Spinal cord (tissue), 10 donors: ENCODE data around the gene SLC35C1. TPM values are rescaled to one million over a fixed set of nuclear protein-coding genes. Genes with fewer than 3 reads are reported as not detected.
"Not testable (repeated sequence)": the region's sequence is repeated elsewhere in the genome, so short reads cannot be mapped to it uniquely, and the experiment has no call there.

ENCODE experiments used
- DNase-seq, 6 donors: peaks; one replicate each; pipeline versions ENCODE4 v3.0.0 to v3.0.0-alpha.2; 2013 to 2015; ENCODE audit warnings: low spot score in 6 of 6, low read depth in 4 of 6
- H3K27ac ChIP-seq: one replicate; pipeline ENCODE4 v1.5.1; 2013; ENCODE audit warnings: low read depth, low read length, control low read depth
- H3K27me3 ChIP-seq: one replicate; pipeline ENCODE4 v1.6.1; 2013; ENCODE audit warnings: low read length; ENCODE audit not compliant: control insufficient read depth, insufficient read depth
- H3K36me3 ChIP-seq: one replicate; pipeline ENCODE4 v1.6.1; 2013; ENCODE audit warnings: low read length; ENCODE audit not compliant: control insufficient read depth, insufficient read depth
- H3K4me1 ChIP-seq: one replicate; pipeline ENCODE4 v1.6.1; 2013; ENCODE audit warnings: low read length; ENCODE audit not compliant: control insufficient read depth, insufficient read depth
- H3K4me3 ChIP-seq: one replicate; pipeline ENCODE4 v1.5.1; 2013; ENCODE audit warnings: low read depth, low read length, control low read depth
- H3K9me3 ChIP-seq: one replicate; pipeline ENCODE4 v1.6.1; 2013; ENCODE audit warnings: low read length; ENCODE audit not compliant: control insufficient read depth, insufficient read depth
- WGBS: methylation state at CpG from one replicate; pipeline ENCODE4 v1.1.5; 2013; ENCODE audit warnings: missing lambda C conversion rate; ENCODE audit not compliant: insufficient coverage; 5-methylcytosine and 5-hydroxymethylcytosine counted together
- polyA plus RNA-seq, 2 donors: library from polyadenylated mRNA; unstranded; fragments of 120-200 nt; gene quantifications; one replicate each; pipeline ENCODE4 v1.2.1, GENCODE V29; 2013; ENCODE audit not compliant: insufficient read length in 2 of 2
- total RNA-seq, 2 donors: library from RNA; depleted of rRNA in 1 of 2; stranded (reverse); fragments of 120-200 nt in 1 of 2; fragments of >200 nt in 1 of 2; gene quantifications; one replicate each; pipeline versions ENCODE4 v1.2.3 to v1.2.4, GENCODE V29; 2013 to 2014
- donor health status: healthy.

Gene SLC35C1
- total and polyA plus RNA-seq, 4 donors = 6.0 to 16.0 (median 11.1) TPM

- Histone ChIP-seq H3K9me3 (no peaks in the 10 kb centered on the region), H3K4me1 (peaks cover 3% of the 10 kb centered on the region), H3K27ac (no peak overlapping the region), H3K36me3 (no peaks in the 10 kb centered on the region), H3K4me3 (no peak overlapping the region), H3K27me3 (no peaks in the 10 kb centered on the region)
- 86% methylated on average over 3 of the region's 6 CpGs for WGBS
- no peak for DNase-seq
Measured at GRCh38 chr11:45818961-45819605, 14.1 kb downstream of the SLC35C1 start.

- Histone ChIP-seq H3K36me3 (no peaks in the 10 kb centered on the region), H3K27ac (no peak overlapping the region), H3K4me3 (no peak overlapping the region), H3K4me1 (peaks cover 3% of the 10 kb centered on the region), H3K9me3 (no peaks in the 10 kb centered on the region), H3K27me3 (no peaks in the 10 kb centered on the region)
- 96% methylated on average over 4 of the region's 5 CpGs for WGBS
- DNase-seq = no peak
Measured at GRCh38 chr11:45820211-45820857, 15.4 kb downstream of the SLC35C1 start.

- H3K9me3 ChIP-seq, DNase-seq, H3K27ac ChIP-seq, H3K4me1 ChIP-seq, H3K4me3 ChIP-seq, H3K27me3 ChIP-seq, H3K36me3 ChIP-seq: not testable (repeated sequence)
- no CpG with 5 or more reads among the region's 7 CpGs for WGBS
Measured at GRCh38 chr11:45826492-45826891, 21.5 kb downstream of the SLC35C1 start.

- Histone ChIP-seq H3K27me3 (no peaks in the 10 kb centered on the region), H3K36me3 (no peaks in the 10 kb centered on the region), H3K4me3 (no peak overlapping the region), H3K9me3 (peaks cover 2% of the 10 kb centered on the region), H3K4me1 (no peaks in the 10 kb centered on the region), H3K27ac (no peak overlapping the region)
- DNase-seq = no peak
- WGBS = 100% methylated on average over 4 of the region's 4 CpGs
Measured at GRCh38 chr11:45827123-45827522, 22.2 kb downstream of the SLC35C1 start.

- H3K9me3 ChIP-seq = peaks cover 2% of the 10 kb centered on the region
- H3K36me3 ChIP-seq = no peaks in the 10 kb centered on the region
- no peaks in the 10 kb centered on the region for H3K27me3 ChIP-seq
- no peak overlapping the region for H3K4me3 ChIP-seq
- no peak for DNase-seq
- H3K4me1 ChIP-seq = peaks cover 3% of the 10 kb centered on the region
- H3K27ac ChIP-seq = no peak overlapping the region
- WGBS = 75% methylated on average over 4 of the region's 4 CpGs
Measured at GRCh38 chr11:45828996-45829395, 24.0 kb downstream of the SLC35C1 start.

- Histone ChIP-seq H3K27ac (no peak overlapping the region), H3K36me3 (no peaks in the 10 kb centered on the region), H3K4me3 (no peak overlapping the region), H3K27me3 (no peaks in the 10 kb centered on the region), H3K4me1 (peaks cover 3% of the 10 kb centered on the region), H3K9me3 (peaks cover 2% of the 10 kb centered on the region)
- 77% methylated on average over 2 of the region's 2 CpGs for whole genome bisulfite sequencing
- no peak for DNase-seq
Measured at GRCh38 chr11:45830596-45830995, 25.6 kb downstream of the SLC35C1 start.

- Histone ChIP-seq H3K4me1 (peaks cover 3% of the 10 kb centered on the region), H3K27me3 (no peaks in the 10 kb centered on the region), H3K36me3 (no peaks in the 10 kb centered on the region), H3K27ac (no peak overlapping the region), H3K4me3 (no peak overlapping the region), H3K9me3 (no peaks in the 10 kb centered on the region)
- DNase-seq = no peak
- WGBS = 80% methylated on average over 3 of the region's 9 CpGs
Measured at GRCh38 chr11:45832811-45833441, 28.0 kb downstream of the SLC35C1 start.

- no CpG with 5 or more reads among the region's 3 CpGs for WGBS
- no peaks in the 10 kb centered on the region for H3K36me3 ChIP-seq
- DNase-seq = no peak
- H3K27ac ChIP-seq = no peak overlapping the region
- H3K4me1 ChIP-seq = peaks cover 3% of the 10 kb centered on the region
- no peak overlapping the region for H3K4me3 ChIP-seq
- H3K9me3 ChIP-seq = no peaks in the 10 kb centered on the region
- H3K27me3 ChIP-seq = no peaks in the 10 kb centered on the region
Measured at GRCh38 chr11:45833761-45834160, 28.8 kb downstream of the SLC35C1 start.

- WGBS = 74% methylated on average over 2 of the region's 4 CpGs
- H3K4me1 ChIP-seq = peaks cover 3% of the 10 kb centered on the region
- H3K9me3 ChIP-seq = no peaks in the 10 kb centered on the region
- H3K4me3 ChIP-seq = no peak overlapping the region
- no peak overlapping the region for H3K27ac ChIP-seq
- H3K27me3 ChIP-seq = no peaks in the 10 kb centered on the region
- H3K36me3 ChIP-seq = no peaks in the 10 kb centered on the region
- no peak for DNase-seq
Measured at GRCh38 chr11:45834298-45834756, 29.4 kb downstream of the SLC35C1 start.

GRCh38 chr11:45839204-45839603, 34.3 kb downstream of the SLC35C1 start:
- H3K4me1 ChIP-seq = no peaks in the 10 kb centered on the region
- H3K4me3 ChIP-seq = no peak overlapping the region
- 93% methylated on average over 3 of the region's 6 CpGs for WGBS
- no peak overlapping the region for H3K27ac ChIP-seq
- no peak for DNase-seq
- H3K9me3 ChIP-seq = no peaks in the 10 kb centered on the region
- no peaks in the 10 kb centered on the region for H3K27me3 ChIP-seq
- no peaks in the 10 kb centered on the region for H3K36me3 ChIP-seq
